Panc1 (cell line): ENCODE data around the gene PTGFRN. TPM values are rescaled to one million over a fixed set of nuclear protein-coding genes. Genes with fewer than 3 reads are reported as not detected.
"Not testable (repeated sequence)": the region's sequence is repeated elsewhere in the genome, so short reads cannot be mapped to it uniquely, and the experiment has no call there.

Experiments
- ATAC-seq: fragments of 200-7000 bp; cut with Tn5 transposase; 2 replicates; pipeline ENCODE4 v1.9.1; 2020; ENCODE audit warnings: mild to moderate bottlenecking, moderate library complexity
- BruUV-seq: library from RNA; stranded (reverse); fragments of 400-500 nt; replicated peaks from 2 replicates; lab custom pipeline; 2021; lab: Mats Ljungman, UMichigan
- CTCF ChIA-PET: fragments of 300-600 bp; sonication (Branson Sonifier 250); formaldehyde crosslinking; loops from one replicate; lab custom pipeline; 2022; ENCODE audit warnings: antibody characterized with exemption; lab: Charles Lee
- POLR2A ChIA-PET: fragments of 300-600 bp; sonication (Branson Sonifier 250); formaldehyde crosslinking; loops from one replicate; lab custom pipeline; 2022; ENCODE audit warnings: antibody characterized with exemption; lab: Charles Lee
- DNase-seq: peaks from one replicate; pipeline ENCODE4 v3.0.0-alpha.2; 2010; ENCODE audit warnings: low read depth, low spot score
- H3K27ac ChIP-seq: 2 replicates; pipeline ENCODE4 v1.5.1; 2011; ENCODE audit warnings: mild to moderate bottlenecking, low read length, inconsistent platforms
- H3K27me3 ChIP-seq: fragments of 200-500 bp; sonication (Bioruptor generic); 2 replicates; pipeline ENCODE4 v1.6.0; 2014; ENCODE audit warnings: low read length, inconsistent platforms; ENCODE audit not compliant: control insufficient read depth, insufficient read depth
- H3K36me3 ChIP-seq: fragments of 200-500 bp; sonication (Bioruptor generic); 2 replicates; pipeline ENCODE4 v1.5.1; 2014; ENCODE audit warnings: inconsistent platforms, mild to moderate bottlenecking, low read length, moderate library complexity; ENCODE audit not compliant: control insufficient read depth, insufficient read depth
- H3K4me1 ChIP-seq: 2 replicates; pipeline ENCODE4 v1.5.1; 2011; ENCODE audit warnings: inconsistent platforms, mild to moderate bottlenecking, low read length, moderate library complexity; ENCODE audit not compliant: control insufficient read depth, insufficient read depth
- H3K4me3 ChIP-seq, 2 experiments: 2 replicates each; pipeline ENCODE4 v1.5.1; 2011 to 2012; ENCODE audit warnings: low read depth in 2 of 2, low read length in 2 of 2, mild to moderate bottlenecking in 2 of 2, inconsistent platforms in 1 of 2, moderate library complexity in 1 of 2
- H3K9me3 ChIP-seq: fragments of 200-500 bp; sonication (Bioruptor generic); 2 replicates; pipeline ENCODE4 v1.5.1; 2014; ENCODE audit warnings: low read depth, mild to moderate bottlenecking, inconsistent platforms, low read length, moderate library complexity; ENCODE audit not compliant: control insufficient read depth, insufficient read depth
- POLR2AphosphoS5 ChIP-seq: IDR thresholded peaks from 2 replicates; pipeline ENCODE4 v1.6.1; 2012; ENCODE audit warnings: mild to moderate bottlenecking, low read depth, low read length, moderate library complexity
- REST ChIP-seq, 2 experiments: IDR thresholded peaks; 2 replicates each; pipeline ENCODE4 v1.6.1; 2011 to 2012; ENCODE audit warnings: low read depth in 2 of 2, control low read depth in 1 of 2, low read length in 1 of 2, mild to moderate bottlenecking in 1 of 2, moderate library complexity in 1 of 2; ENCODE audit not compliant: insufficient read depth in 1 of 2
- SIN3A ChIP-seq: IDR thresholded peaks from 2 replicates; pipeline ENCODE4 v1.6.1; 2012; ENCODE audit warnings: low read depth, mild to moderate bottlenecking, low read length, moderate library complexity, borderline replicate concordance; ENCODE audit not compliant: insufficient read depth
- TCF7L2 ChIP-seq: IDR thresholded peaks from 2 replicates; pipeline ENCODE4 v1.6.1; 2011; ENCODE audit warnings: mild to moderate bottlenecking, low read depth, low read length, inconsistent platforms
- in situ Hi-C: cut with HindIII; loops from 2 replicates; pipeline ENCODE4 v1.10.0; 2016; ENCODE audit warnings: low sequenced_read_pairs, low pct_unique_long_range_greater_than_20kb
- intact Hi-C: fragments of 100-400 bp; cut with micrococcal nuclease; formaldehyde crosslinking; loops from one replicate; pipeline ENCODE4 v1.10.0; 2022; ENCODE audit not compliant: unreplicated experiment
- total RNA-seq: library from RNA; stranded (reverse); gene quantifications from one replicate; pipeline ENCODE4 v1.2.1, GENCODE V29; 2021; ENCODE audit not compliant: unreplicated experiment
- TF ChIP-seq, protein P1 (sequence below): fragments of 450-650 bp; IDR thresholded peaks from 2 replicates; pipeline ENCODE4 v1.5.1; 2017; ENCODE audit warnings: mild to moderate bottlenecking

Gene PTGFRN
- total RNA-seq, 1 experiment from 2014 or later, result 5.2 TPM

GRCh38 chr1:116938216-116938615, 28.5 kb downstream of the PTGFRN start:
- no peak for ATAC-seq
- TF ChIP-seq SIN3A, result no peak
- TF ChIP-seq TCF7L2, result no peak
- no peak for TF ChIP-seq POLR2AphosphoS5
- TF ChIP-seq, protein P1, sequence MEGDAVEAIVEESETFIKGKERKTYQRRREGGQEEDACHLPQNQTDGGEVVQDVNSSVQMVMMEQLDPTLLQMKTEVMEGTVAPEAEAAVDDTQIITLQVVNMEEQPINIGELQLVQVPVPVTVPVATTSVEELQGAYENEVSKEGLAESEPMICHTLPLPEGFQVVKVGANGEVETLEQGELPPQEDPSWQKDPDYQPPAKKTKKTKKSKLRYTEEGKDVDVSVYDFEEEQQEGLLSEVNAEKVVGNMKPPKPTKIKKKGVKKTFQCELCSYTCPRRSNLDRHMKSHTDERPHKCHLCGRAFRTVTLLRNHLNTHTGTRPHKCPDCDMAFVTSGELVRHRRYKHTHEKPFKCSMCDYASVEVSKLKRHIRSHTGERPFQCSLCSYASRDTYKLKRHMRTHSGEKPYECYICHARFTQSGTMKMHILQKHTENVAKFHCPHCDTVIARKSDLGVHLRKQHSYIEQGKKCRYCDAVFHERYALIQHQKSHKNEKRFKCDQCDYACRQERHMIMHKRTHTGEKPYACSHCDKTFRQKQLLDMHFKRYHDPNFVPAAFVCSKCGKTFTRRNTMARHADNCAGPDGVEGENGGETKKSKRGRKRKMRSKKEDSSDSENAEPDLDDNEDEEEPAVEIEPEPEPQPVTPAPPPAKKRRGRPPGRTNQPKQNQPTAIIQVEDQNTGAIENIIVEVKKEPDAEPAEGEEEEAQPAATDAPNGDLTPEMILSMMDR, result no peak
- no peak for TF ChIP-seq REST (IDR thresholded peaks at IDR 0.05; ENCODE audit: insufficient read depth in 1 of 2, low read depth in 2 of 2, low read length in 1 of 2)

GRCh38 chr1:116939780-116940543, 30.2 kb downstream of the PTGFRN start:
- H3K4me1 ChIP-seq, H3K9me3 ChIP-seq, ATAC-seq, H3K4me3 ChIP-seq, DNase-seq, H3K36me3 ChIP-seq, BruUV-seq, H3K27me3 ChIP-seq, H3K27ac ChIP-seq, in situ Hi-C loops, CTCF ChIA-PET, intact Hi-C loops, POLR2A ChIA-PET: not testable (repeated sequence)

More at GRCh38 chr1:116938216-116938615, 28.5 kb downstream of the PTGFRN start:
- intact Hi-C loops, result no loop called here
- Histone ChIP-seq H3K9me3 (no peaks in the 10 kb centered on the region), H3K27ac (no peak overlapping the region), H3K4me3 (no peak overlapping the region), H3K4me1 (no peaks in the 10 kb centered on the region), H3K36me3 (no peaks in the 10 kb centered on the region), H3K27me3 (no peaks in the 10 kb centered on the region)
- DNase-seq, result no peak
- in situ Hi-C loops, result no loop called here
- CTCF ChIA-PET, result no interaction called here
- POLR2A ChIA-PET, result no interaction called here
- no TSS peak for BruUV-seq
